Glutamatergic neuron (in vitro differentiated cells): ENCODE results near the gene DEAF1. TPM values are rescaled to one million over a fixed set of nuclear protein-coding genes. Genes with fewer than 3 reads are reported as not detected.

Experiments
- DNase-seq: peaks from one replicate; pipeline ENCODE4 v3.0.0; 2022
- H3K27ac Mint-ChIP-seq: one replicate; pipeline ENCODE4 v1.8.0; 2020; ENCODE audit warnings: mild to moderate bottlenecking, mixed read lengths, inconsistent platforms; ENCODE audit not compliant: unreplicated experiment
- H3K27me3 Mint-ChIP-seq: one replicate; pipeline ENCODE4 v1.8.0; 2020; ENCODE audit warnings: mild to moderate bottlenecking, moderate library complexity, mixed read lengths, inconsistent platforms; ENCODE audit not compliant: unreplicated experiment
- H3K36me3 Mint-ChIP-seq: one replicate; pipeline ENCODE4 v1.8.0; 2020; ENCODE audit warnings: mild to moderate bottlenecking, mixed read lengths, inconsistent platforms; ENCODE audit not compliant: unreplicated experiment
- H3K4me1 Mint-ChIP-seq: one replicate; pipeline ENCODE4 v1.8.0; 2020; ENCODE audit warnings: mild to moderate bottlenecking, low read depth, mixed read lengths, inconsistent platforms; ENCODE audit not compliant: unreplicated experiment
- H3K4me3 Mint-ChIP-seq: one replicate; pipeline ENCODE4 v1.8.0; 2020; ENCODE audit warnings: mild to moderate bottlenecking, mixed read lengths, inconsistent platforms; ENCODE audit not compliant: unreplicated experiment
- H3K9me3 Mint-ChIP-seq: one replicate; pipeline ENCODE4 v1.8.0; 2020; ENCODE audit warnings: mild to moderate bottlenecking, moderate library complexity, mixed read lengths, inconsistent platforms; ENCODE audit not compliant: unreplicated experiment
- total RNA-seq: library from RNA; stranded (reverse); fragmentation: NEBNext Ultra II Directional; extraction: Animal tissue kit (Norgen Biotek cat#: 25700); gene quantifications from one replicate; pipeline ENCODE4 v1.2.1, GENCODE V29; 2021; ENCODE audit not compliant: unreplicated experiment
- TF ChIP-seq, protein P1 (sequence below): fragments of 200-600 bp; sonication (generic); IDR thresholded peaks from one replicate; pipeline ENCODE4 v1.5.0; 2021; ENCODE audit not compliant: partially characterized antibody, unreplicated experiment

The DEAF1 gene
- total RNA-seq, 1 donor from 2014 or later: 51.5 TPM

GRCh38 chr11:665062-665703 is 29.8 kb downstream of the DEAF1 start:
- TF ChIP-seq, protein P1, sequence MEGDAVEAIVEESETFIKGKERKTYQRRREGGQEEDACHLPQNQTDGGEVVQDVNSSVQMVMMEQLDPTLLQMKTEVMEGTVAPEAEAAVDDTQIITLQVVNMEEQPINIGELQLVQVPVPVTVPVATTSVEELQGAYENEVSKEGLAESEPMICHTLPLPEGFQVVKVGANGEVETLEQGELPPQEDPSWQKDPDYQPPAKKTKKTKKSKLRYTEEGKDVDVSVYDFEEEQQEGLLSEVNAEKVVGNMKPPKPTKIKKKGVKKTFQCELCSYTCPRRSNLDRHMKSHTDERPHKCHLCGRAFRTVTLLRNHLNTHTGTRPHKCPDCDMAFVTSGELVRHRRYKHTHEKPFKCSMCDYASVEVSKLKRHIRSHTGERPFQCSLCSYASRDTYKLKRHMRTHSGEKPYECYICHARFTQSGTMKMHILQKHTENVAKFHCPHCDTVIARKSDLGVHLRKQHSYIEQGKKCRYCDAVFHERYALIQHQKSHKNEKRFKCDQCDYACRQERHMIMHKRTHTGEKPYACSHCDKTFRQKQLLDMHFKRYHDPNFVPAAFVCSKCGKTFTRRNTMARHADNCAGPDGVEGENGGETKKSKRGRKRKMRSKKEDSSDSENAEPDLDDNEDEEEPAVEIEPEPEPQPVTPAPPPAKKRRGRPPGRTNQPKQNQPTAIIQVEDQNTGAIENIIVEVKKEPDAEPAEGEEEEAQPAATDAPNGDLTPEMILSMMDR: no peak
- Mint-ChIP-seq H3K9me3 (peaks cover 3% of the 10 kb centered on the region), H3K4me3 (no peak overlapping the region), H3K27me3 (peaks cover 2% of the 10 kb centered on the region), H3K36me3 (no peaks in the 10 kb centered on the region), H3K4me1 (no peaks in the 10 kb centered on the region), H3K27ac (no peak overlapping the region)
- no peak for DNase-seq

DNA sequence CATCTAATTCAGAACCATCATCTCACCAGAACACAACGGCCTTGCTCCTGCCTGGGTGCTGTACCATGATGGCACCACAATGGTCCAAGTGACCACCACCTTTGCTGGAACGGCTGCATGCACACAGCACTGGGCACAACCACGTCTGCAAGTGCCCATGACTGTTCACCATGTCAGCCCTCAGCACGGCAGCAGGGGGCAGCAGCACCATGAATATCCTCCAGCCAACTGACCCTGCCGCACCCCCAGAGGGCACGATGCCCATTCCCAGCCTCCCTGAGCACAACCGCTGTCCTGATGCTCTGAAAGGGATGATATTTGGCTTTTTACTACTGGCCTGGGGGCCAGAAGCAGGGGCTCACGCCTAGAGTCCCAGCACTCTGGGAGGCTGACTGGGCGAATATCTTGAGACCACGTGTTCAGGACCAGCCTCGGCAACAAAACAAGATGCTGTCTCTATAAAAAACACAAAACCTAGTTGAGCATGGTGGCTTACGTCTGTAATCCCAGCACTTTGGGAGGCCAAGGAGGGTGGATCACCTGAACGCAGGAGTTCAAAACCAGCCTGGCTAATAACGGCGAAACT is 32.2 kb downstream of the DEAF1 start:
- DNase-seq: peak; percentile 66
- peaks cover 2% of the 10 kb centered on the region for H3K27me3 Mint-ChIP-seq
- no peaks in the 10 kb centered on the region for H3K36me3 Mint-ChIP-seq
- H3K27ac Mint-ChIP-seq: peak overlapping the region; percentile 8
- TF ChIP-seq, protein P1: peak; percentile 69
- no peak overlapping the region for H3K4me3 Mint-ChIP-seq
- H3K4me1 Mint-ChIP-seq: no peaks in the 10 kb centered on the region
- H3K9me3 Mint-ChIP-seq: peaks cover 3% of the 10 kb centered on the region

- H3K27ac Mint-ChIP-seq: no peak overlapping the region
- H3K4me1 Mint-ChIP-seq: no peaks in the 10 kb centered on the region
- TF ChIP-seq, protein P1: no peak
- H3K4me3 Mint-ChIP-seq: no peak overlapping the region
- no peak for DNase-seq
- peaks cover 3% of the 10 kb centered on the region for H3K9me3 Mint-ChIP-seq
- H3K36me3 Mint-ChIP-seq: no peaks in the 10 kb centered on the region
- peaks cover 2% of the 10 kb centered on the region for H3K27me3 Mint-ChIP-seq
These were observed 34.2 kb downstream of the DEAF1 start for GRCh38 chr11:660681-661444.

GRCh38 chr11:660281-660680 is 34.7 kb downstream of the DEAF1 start:
- Mint-ChIP-seq H3K27me3 (peaks cover under 1% of the 10 kb centered on the region), H3K36me3 (no peaks in the 10 kb centered on the region), H3K9me3 (peaks cover under 1% of the 10 kb centered on the region), H3K4me1 (no peaks in the 10 kb centered on the region), H3K27ac (no peak overlapping the region), H3K4me3 (no peak overlapping the region)
- TF ChIP-seq, protein P1: no peak
- no peak for DNase-seq
